AG04450 (cell line): ENCODE results near the gene AKR1D1. TPM values are rescaled to one million over a fixed set of nuclear protein-coding genes. Genes with fewer than 3 reads are reported as not detected.

Source experiments
- CTCF ChIA-PET: fragments of 300-600, 350-600 bp; formaldehyde crosslinking; extraction: SDS; loops from one replicate; lab custom pipeline; 2022; ENCODE audit warnings: antibody characterized with exemption, inconsistent platforms; lab: Charles Lee
- POLR2A ChIA-PET: fragments of 350-600 bp; formaldehyde crosslinking; extraction: SDS; loops from one replicate; lab custom pipeline; 2021; ENCODE audit warnings: antibody characterized with exemption, inconsistent platforms; lab: Yijun Ruan, JAX
- DNase-seq: peaks from one replicate; pipeline ENCODE4 v3.0.0-alpha.2; 2011; ENCODE audit warnings: low read depth, low spot score
- H3K27ac ChIP-seq: one replicate; pipeline ENCODE4 v1.5.1; 2012; ENCODE audit warnings: low read depth, low read length, control low read depth
- H3K27me3 ChIP-seq: one replicate; pipeline ENCODE4 v1.6.0; 2012; ENCODE audit warnings: low read length; ENCODE audit not compliant: control insufficient read depth, insufficient read depth
- H3K4me3 ChIP-seq: 2 replicates; pipeline ENCODE4 v1.5.1; 2011; ENCODE audit warnings: mild to moderate bottlenecking, low read depth, low read length, control low read depth
- H3K9me3 ChIP-seq: 2 replicates; pipeline ENCODE4 v1.5.1; 2012; ENCODE audit warnings: low read length; ENCODE audit not compliant: control insufficient read depth, insufficient read depth
- CTCF ChIP-seq: IDR thresholded peaks from 2 replicates; pipeline ENCODE4 v1.5.1; 2011; ENCODE audit warnings: low read depth, low read length, control low read depth, inconsistent platforms
- polyA plus RNA-seq: library from polyadenylated mRNA; depleted of rRNA; stranded (reverse); fragments of >200 nt; gene quantifications from 2 replicates; pipeline ENCODE4 v1.2.3, GENCODE V29; 2011

AKR1D1 gene
- polyA plus RNA-seq, 1 experiment: not detected

GRCh38 chr7:138127996-138128395 lies 51.7 kb downstream of the AKR1D1 start:
- DNase-seq: no peak
- Histone ChIP-seq H3K4me3 (no peak overlapping the region), H3K27ac (no peak overlapping the region), H3K27me3 (no peaks in the 10 kb centered on the region), H3K9me3 (no peaks in the 10 kb centered on the region)
- no peak for TF ChIP-seq CTCF
- POLR2A ChIA-PET: no interaction called here
- CTCF ChIA-PET: no interaction called here

GRCh38 chr7:138129551-138130165 lies 53.4 kb downstream of the AKR1D1 start:
- POLR2A ChIA-PET: no interaction called here
- no peak for TF ChIP-seq CTCF
- Histone ChIP-seq H3K27ac (no peak overlapping the region), H3K4me3 (no peak overlapping the region), H3K27me3 (no peaks in the 10 kb centered on the region), H3K9me3 (no peaks in the 10 kb centered on the region)
- DNase-seq: no peak
- CTCF ChIA-PET: no interaction called here

GRCh38 chr7:138137423-138138171 lies 61.3 kb downstream of the AKR1D1 start:
- Histone ChIP-seq H3K27me3 (no peaks in the 10 kb centered on the region), H3K9me3 (no peaks in the 10 kb centered on the region), H3K4me3 (no peak overlapping the region), H3K27ac (no peak overlapping the region)
- DNase-seq: no peak
- POLR2A ChIA-PET: no interaction called here
- TF ChIP-seq CTCF: no peak
- CTCF ChIA-PET: no interaction called here

GRCh38 chr7:138138244-138138643 lies 62.0 kb downstream of the AKR1D1 start:
- Histone ChIP-seq H3K9me3 (no peaks in the 10 kb centered on the region), H3K27me3 (no peaks in the 10 kb centered on the region), H3K4me3 (no peak overlapping the region), H3K27ac (no peak overlapping the region)
- ChIA-PET POLR2A (no interaction called here), CTCF (interaction anchor here (0.7 kb wide), 1 partner anchor 1732 kb away, joined by 3 read pairs; no protein-coding TSS in a partner anchor)
- no peak for DNase-seq
- TF ChIP-seq CTCF: no peak

GRCh38 chr7:138142583-138143201 lies 66.4 kb downstream of the AKR1D1 start:
- H3K4me3 ChIP-seq: no peak overlapping the region
- ChIA-PET POLR2A (no interaction called here), CTCF (no interaction called here)
- H3K27ac ChIP-seq: no peak overlapping the region
- peaks cover 9% of the 10 kb centered on the region; the same call in 1 of the 2 replicates for H3K9me3 ChIP-seq
- H3K27me3 ChIP-seq: no peaks in the 10 kb centered on the region
- TF ChIP-seq CTCF: no peak
- DNase-seq: no peak
